Activated T-cell treated with anti-CD3 and anti-CD28 coated beads for 1 hour (primary cell): ENCODE results near the gene KIAA0753.

ENCODE experiments used
- DNase-seq: peaks from one replicate; pipeline ENCODE4 v3.0.0-alpha.2; 2020; ENCODE audit warnings: low read depth

The KIAA0753 gene

DNA sequence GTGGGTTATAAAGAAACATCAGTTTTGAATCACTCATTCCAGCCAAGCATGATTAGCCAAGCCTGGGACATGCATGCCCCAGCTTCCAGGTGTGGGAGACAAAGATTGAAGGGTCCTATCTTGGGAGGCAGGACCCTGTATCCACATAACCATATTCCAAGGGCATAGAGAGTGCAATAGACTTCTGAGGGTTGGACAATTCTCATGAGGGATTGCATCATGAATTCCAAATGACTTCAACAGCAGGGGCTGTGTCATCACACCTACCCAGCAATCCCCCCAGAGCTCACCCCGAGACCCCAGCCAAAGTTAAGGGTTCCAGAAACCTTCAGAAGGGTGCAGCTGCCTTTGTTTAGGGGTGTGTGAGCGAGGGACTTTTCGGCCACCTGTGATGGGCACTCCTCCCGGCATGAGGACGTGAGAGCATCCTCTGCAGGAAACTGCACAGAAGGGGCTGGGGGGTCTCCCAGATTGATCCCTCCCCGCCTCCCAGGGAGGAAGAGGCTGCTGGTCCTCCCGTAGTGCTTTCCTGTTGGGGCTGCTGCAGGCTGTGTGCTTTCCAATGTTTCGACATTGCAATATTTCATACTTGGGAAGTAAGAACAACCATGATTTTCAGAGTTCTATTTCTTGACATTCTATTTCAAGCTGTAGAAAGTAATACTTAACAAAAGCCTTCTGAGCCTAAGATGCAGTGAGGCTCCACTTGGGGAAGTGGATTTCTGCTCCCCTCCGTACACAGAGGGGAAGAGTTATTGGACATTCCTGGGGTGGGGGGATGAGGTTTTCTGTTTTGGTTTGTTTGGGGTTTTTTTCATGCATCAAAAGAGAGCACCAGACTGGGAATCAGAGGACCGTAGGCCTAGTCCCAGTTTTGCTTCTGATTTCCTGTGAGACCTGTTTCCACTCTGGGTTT, 70.9 kb downstream of the KIAA0753 start:
- no peak for DNase-seq

DNA sequence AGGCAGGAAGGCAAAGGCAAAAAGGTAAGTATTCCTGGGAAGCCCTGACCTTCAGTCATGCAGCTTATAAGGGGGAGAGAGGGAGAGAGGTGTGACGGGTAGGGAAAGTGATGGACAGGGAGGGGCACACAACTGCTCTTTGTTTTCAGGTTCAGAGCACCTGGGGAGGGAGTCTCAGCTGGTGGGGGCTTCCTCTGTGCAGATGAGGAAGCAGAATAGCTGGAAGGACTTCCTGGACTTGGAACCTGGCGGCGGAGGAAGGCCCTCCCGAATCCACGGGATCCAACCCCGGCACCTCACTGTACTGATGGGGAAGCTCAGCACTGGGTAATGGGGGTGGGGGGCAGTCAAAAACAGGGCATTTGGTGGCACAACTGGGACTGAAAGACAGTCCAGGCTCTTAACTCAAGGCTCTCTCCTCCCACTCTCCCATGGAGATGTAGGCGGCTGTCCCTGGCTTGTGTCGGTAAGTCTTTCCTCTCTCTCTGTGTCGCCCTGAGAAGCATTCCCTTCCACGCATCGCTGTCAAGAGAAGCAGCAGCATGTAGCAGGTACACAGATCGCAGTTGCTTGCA, 72.2 kb downstream of the KIAA0753 start:
- no peak for DNase-seq

DNA sequence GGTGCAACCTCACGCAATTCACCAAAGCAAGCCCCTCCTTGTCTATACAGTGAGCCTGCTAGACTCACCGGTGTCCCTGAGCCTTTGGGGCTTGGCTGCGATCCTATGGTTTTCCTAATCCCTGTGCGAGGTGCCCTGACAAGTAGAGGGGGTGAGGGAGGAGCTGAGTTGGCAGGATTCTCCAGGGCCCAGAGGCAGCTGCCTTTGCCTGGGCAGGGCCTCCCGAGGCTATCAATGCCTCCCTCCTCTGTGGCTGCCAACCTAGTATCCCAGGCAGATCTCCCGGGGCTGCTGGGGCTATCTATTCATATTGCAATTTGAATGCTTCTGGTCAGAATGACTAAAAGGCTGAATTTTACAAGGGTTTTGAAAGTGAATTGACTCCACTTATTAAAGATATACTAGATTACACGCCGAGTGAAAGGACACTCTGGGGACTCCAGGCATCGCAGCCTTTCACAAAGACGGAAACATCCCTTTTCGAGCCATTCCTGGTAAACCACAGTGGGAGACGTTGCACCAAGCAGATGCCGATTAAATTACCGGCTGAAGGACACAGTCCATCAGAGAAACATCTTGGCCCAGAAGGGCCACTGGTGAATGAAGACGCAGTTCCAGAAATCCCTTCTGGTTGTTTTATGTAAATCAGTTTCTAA, 72.9 kb downstream of the KIAA0753 start:
- DNase-seq = no peak

DNA sequence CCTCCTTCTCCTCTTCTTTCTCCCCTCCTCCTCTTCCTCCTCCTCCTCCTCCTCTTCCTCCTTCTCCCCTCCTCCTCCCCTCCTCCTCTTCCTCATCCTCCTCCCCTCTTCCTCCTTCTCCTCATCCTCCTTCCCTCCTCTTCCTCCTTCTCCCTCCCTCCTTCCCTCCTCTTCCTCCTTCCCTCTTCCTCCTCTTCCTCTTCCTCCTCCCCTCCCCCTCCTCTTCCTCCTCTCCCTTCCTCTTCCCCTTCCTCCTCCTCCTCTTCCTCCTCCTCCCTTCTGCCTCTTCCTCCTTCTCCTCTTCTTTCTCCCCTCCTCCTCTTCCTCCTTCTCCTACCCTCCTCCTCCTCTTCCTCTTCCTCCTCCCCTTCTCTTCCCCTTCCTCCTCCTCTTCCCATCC, 79.1 kb downstream of the KIAA0753 start:
- no peak for DNase-seq

DNA sequence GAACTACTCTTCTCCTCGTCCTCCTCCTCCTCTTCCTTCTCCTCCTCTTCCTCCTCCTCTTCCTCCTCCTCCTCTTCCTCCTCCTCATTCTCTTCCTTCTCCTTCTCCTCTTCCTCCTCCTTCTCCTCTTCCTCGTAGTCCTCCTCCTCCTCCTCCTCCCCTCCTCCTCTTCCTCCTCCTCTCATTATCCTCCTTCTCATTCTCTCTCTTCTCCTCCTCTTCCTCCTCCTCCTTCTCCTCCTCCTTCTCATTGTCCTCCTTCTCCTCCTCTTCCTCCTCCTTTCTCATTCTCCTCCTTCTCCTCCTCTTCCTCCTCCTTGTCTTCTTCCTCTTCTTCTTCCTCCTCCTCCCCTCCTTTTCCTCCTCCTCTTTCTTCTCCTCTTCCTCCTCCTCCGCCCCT, 80.0 kb downstream of the KIAA0753 start:
- no peak for DNase-seq

DNA sequence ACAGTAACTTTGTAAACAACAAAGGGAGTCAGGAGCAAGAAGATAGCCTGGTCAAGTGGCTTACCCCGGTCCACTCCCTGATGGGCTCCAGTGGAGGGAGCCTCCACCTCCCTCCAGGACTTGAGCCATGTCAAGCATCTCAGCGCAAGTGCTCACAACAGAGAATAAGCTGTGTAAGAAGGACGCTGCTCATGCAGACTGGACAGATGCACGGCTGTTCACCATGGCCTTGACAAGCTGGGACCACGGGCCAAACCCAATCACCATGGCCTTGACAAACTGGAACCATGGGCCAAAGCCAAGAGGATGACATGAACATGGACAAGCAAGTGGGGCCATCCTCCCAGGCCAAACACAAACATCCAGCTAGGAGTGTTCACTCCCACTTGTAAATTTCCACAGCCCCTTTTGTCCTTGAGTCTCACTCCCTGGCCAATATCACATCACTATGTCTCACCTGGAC, 80.7 kb downstream of the KIAA0753 start:
- DNase-seq = no peak

DNA sequence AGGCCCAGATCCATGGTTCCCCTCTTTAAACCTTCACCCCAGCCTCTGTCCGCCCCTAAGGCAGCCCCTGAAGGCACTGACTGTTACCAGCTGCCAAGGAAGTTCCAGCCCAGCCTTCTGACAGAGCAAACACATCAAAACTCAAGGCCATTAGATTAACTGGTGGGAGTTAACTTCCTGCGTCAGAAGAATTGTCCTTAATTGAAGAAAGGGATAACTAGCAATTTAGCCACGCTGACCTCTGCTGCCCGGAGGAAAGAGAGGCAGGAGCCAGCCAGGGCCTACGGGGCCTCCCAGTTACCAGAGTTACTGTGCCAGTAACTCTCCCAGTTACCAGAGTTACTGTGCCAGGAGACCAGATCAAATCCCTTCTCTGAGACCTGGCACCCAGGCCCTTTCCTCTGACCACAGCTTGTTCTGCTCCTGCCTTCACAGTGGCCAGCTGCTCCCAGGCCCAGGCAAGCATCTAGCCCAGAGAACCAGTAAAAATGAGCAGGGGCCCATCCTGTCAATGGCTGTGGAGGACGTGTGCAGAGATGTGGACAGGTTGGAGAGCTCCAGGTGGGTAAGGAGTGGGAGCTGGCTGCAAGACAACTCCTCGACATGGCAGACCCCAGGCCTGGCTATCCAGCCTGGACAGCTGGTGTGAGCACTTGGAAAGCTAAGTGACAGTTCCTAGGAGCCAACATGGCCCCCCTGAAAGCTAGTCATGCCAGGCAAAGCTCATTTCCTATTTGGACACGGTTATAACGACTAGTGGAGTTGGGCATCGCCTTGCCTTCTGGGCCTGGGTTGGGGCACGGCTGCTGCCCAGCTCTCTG, 81.4 kb downstream of the KIAA0753 start:
- no peak for DNase-seq

DNA sequence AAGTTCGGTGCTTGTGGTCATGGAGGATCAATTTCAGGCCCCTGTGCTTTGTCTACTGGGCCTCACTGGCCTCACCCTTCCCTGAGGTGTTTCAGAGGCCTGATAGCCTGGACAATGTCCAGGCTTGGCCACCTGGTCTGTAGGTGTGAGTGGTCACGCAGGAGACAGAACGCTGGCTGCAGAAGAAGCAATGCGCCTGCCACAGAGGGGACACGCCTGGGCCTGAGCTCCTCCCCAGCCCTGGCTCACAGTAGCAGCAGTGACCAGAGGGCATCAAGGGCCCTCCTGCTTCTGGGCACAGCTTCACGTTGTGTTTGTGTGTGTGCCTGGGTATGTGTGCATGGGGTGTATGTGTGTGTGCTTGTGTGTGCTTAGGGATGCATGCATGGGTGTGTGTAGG, 82.2 kb downstream of the KIAA0753 start:
- no peak for DNase-seq

DNA sequence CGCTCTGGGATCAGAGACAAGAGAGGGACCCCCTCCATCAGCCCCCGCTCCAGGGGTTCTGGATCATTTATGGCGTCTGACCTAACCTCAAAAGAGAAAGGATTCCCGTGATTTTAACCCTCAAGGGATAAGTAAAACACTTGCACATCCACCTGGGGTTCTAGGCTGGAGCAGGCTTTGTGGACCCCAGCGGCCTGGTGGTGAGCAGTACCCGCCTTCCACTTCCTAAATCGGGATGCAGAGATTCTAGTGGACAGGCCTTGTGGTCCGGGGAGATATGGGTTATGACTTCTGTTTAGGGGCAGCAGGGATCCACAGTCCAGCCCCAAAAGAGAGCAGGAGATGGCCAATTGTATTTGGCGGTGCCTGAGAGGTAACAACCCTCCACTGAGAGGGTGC, 83.5 kb downstream of the KIAA0753 start:
- no peak for DNase-seq

DNA sequence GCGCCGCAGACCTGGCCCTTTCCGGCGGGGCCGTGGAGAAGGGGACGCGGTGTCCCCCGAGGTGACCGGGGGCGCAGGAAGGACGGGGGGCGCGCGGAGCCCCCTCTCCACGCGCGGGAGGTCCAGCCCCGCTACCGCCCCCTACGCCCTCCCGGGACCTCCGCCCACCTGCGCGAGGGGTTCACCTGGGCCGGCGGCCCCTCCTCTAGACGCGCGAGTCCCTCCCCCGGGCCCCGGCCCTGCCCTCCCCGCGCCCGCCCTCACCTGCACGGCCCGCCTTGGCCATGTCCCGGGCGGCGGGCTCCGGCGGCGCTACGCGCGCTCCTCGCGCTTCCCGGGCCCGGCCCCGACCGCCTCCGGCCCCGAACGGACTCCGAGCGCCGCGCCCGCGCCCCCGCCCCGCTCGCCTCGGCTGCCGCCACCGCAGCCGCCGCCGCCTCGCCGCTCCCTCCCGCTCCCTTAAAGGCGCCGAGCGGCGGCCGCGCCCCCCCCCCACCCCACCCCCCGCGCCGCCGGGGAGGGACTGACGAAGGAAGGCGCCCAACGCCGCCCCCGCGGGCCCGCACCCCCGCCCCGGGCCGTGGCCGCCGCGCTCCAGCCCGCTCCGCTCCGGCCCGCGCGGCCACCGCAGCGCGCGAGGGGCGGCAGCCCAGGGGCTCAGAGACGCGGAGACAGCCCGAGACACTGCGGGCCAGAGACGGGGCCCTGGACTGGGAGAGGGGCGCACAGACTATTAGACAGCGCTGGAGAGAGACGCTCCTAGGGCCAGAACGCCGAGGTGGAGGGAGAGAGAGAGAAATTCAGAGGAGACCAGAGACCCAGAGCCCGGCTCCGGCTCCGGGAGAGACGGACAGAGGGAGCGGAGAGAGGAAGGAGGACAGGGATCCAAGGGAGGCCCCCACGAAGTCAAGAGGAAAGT, 84.1 kb downstream of the KIAA0753 start, which contains the start of gene PITPNM3:
Gene PITPNM3, minus strand, starts transcription at position 435 of the 919 bp plus-strand sequence. Its CDS starts 149 bp downstream, at position 286.
- no peak for DNase-seq

DNA sequence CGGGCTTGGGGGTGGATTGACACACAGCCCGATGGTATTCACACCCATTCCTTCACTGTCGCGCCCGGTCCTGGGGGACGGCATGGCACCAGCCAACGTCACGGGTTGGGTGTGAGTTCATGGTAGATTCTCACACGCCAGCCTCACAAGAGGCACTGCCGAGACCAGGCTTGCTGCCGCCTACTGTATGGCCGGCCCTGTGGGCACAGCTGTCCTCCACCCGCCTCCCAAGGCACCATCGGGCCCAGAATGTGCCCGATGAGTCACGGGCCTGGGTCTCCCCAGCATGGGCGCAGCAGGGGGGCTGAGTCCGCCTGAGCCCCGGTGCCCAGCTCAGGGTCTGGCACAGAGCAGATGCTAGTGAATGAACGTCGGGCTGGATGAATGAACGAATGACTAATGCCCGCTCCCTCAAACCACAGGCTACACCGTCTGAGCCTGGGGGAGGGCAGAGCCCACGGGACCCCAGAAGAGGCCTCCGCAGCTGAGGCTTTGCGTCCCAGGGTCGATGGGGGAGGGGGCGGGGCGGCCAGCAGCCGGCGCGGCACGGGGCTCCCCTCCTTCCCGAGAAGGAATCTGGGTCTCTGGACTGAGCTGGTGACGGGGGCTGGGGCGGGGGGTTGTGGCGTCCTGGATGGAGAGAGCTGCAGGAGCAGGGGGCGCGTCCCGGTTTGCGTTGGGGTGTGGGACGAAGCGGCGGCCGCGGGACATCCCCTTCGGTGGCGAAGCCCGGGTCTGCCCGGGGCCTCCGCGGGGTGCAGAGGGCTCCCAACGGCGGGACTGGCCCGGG, 85.0 kb downstream of the KIAA0753 start:
- no peak for DNase-seq

DNA sequence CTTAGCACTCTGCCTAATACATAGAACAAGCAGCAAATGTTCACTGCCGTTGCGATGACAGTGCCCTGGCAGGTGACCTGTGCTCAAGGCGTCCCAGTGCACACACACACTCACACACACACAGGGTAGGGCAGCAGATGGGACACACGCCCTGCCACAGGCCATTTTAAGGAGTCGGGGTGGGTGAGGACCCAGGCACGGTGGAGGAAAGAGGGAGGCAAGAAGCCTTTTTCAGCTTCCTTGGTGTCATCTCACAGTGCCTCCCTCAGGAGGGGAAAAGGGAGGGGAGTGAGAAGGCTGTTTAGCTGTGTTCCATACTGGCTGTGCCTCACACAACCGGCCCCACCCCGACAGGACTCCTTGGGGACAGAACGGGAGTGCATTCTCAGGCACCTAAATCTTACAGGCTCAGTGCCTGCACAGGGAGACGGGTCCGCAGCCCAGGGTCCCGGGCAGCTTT, 85.6 kb downstream of the KIAA0753 start:
- no peak for DNase-seq

DNA sequence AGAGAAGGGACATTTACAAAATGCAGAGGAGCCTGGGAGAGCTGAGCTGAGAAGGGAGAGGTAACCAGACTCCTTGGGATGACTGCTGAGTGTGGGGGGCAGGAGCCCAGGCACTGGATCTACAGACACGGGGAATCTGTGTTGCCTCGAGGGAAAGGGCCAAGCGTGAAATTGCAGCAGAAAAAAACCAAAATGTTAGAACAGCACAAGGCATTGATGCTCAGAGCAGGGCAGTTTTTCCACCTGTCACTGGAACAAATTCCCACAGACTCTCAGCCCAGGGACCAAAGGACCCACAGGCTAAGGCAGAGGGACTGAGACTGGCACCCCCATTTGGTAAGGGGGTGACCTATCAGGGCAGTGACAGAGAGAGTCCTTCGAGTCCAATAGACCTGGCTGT, 86.2 kb downstream of the KIAA0753 start:
- no peak for DNase-seq

DNA sequence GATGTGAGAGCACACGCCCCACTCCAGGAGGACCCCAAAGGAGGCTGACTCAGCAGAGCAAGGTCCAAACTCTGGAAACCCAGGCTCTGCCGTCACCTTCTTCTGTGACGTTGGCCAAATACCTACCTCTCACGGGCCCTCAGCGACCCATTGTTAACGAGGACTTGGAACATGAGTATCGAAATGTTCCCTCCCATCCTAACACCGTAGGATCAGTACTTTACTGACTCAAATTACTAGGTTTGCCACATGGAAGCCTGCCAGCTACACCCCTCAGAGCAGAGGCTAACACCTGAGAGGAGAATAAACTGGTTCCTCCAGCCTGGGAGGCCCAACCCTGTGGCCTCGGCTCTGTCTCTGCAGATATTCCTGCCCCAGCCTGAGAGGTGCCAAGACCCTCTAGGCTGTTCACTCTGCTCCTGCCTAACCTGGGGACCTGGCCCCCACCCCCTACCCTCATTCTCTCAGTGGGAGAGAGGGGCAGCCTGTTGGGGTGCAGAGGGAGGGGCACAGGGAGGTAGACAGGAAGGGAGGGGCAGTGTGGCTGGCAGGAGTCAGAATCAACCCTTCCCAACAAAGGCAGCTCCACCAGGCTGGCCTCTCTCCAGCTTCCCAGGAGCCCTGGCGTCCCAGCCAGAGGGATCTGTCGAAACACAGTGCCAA, 88.5 kb downstream of the KIAA0753 start:
- no peak for DNase-seq

DNA sequence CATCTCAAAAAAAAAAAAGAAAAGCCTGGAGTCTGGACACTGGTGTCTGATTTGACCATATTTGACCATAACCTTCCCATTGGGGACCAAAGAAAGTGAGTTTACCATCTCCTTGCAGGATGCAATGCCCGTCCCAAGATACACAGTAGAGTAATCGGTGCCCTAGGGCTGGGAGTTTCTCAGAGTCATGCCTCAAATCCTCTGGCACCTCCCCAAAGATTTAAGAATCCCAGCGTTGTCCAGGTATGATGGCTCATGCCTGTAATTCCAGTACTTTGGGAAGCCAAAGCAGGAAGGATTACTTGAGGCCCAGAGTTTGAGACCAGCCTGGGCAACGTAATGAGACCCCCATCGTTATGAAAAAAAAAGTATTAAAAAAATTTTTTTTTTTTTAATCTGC, 89.2 kb downstream of the KIAA0753 start:
- DNase-seq = no peak

DNA sequence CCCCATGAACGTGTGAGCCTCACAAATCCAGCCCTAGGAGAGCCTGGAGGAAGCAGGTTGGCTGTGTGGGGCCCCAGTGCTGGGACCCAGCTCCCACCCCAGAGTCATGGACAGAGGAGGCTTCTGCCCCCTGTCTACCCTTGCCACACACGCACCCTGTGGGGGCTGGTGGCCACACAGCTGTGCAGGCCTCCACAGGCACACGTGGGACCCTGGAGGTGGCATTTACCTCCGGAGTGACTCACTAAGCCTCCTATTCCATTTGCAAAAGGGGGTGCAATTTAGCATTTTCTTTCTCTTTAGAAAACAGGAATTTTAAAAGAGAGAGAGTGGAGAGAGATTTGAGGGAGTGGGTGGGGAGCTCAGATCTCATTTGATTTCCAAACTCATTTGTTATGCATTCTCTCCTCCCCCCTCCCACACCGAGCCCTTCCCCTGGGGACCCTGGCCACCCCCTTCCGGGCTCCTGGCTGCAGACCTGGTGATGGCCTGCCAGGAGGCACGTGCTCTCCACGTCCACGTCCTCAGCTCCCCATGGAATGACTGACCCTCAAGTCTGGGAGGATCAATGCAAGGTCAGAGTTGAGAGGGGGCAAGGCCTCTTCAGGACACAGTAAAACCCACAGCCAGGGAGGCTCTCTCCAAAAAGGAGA, 91.0 kb downstream of the KIAA0753 start:
- DNase-seq = no peak

DNA sequence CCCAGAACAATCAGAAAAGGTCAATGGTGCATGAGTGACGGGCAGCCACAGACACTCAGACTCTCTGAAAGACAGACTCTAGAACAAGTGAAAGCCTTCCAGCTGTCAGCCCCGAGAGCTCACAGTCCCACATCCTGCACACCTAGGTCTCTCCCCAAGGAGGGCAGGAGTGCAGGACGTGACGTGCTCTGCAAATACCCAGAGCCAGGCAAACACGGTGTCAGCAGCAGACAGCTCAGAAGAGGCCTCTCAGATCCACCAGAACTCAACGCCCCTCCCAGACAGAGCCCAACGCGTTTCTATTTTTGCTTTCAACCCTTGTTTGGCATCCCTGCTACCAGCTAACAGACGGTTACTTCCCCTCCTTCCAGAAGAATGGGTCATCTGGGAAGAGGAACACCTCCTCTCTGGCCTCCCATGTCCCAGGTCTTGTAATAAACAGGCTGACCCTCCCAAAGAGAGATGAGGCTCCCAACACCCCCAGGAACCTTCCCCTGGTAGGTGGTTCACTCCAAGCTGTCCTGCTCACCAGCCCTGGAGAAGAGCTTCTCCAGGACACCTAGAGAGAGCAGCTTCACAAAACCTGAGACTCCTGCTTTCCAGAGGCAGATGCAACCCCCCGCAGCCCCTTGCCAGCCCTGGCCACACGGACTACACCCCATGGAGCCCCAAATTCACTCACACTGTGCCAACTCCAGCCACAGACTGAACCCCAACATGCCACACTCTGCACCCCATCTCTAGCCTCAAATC, 91.8 kb downstream of the KIAA0753 start:
- DNase-seq = no peak

DNA sequence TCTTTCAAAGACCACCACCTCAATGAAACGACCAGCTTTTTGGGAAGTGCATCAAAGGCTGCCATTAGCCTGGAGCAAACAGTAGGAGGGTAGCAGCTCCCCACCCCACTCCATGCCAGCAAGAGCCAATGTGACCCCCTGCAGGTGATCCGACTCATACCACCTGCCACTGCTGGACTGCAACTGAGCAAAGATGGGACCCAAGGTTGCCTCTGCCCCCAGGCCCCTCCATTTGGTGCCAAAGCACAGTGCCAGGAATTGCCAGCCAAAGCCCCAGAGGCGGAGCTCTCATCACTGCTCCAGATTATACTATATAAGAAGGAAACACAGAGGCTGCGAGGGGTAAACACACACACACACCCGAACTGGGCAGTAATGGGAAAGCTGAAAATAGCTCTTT, 92.5 kb downstream of the KIAA0753 start:
- DNase-seq = no peak
